ENCODE results near the gene MCM9.
"Not testable (repeated sequence)": the region's sequence is repeated elsewhere in the genome, so short reads cannot be mapped to it uniquely, and the experiment has no call there.

Gene MCM9

DNA sequence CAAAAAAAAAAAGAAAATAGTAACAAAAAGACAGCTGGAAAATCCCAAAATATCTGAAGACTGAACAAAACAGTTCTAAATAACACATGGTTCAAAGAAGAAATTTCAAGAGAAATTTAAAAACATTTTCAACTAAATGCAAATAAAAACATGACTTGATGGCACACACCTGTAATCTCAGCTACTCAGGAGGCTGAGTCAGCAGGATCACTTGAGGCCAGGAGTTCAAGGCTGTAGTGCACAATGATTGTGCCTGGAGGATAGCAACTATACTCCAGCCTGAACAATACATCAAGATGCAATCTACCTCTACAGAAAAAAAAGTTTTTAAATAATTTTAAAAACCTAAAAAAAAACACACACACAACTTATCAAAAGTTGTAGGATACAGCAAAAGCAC is 62.6 kb downstream of the MCM9 start:
- Histone ChIP-seq H3K9ac (ENCODE audit: low read depth, low read length) (no peak overlapping the region), H3K36me3 (ENCODE audit: control insufficient read depth, insufficient read depth, low read length) (no peaks in the 10 kb centered on the region), H3K4me3 (ENCODE audit: low read depth, low read length) (no peak overlapping the region)

GRCh38 chr6:118871331-118871730 is 63.6 kb downstream of the MCM9 start:
- Histone ChIP-seq H3K4me1 (ENCODE audit: control insufficient read depth, insufficient read depth, low read length) (no peaks in the 10 kb centered on the region), H3K4me3 (ENCODE audit: low read depth, low read length) (no peak overlapping the region), H3K27me3 (ENCODE audit: control insufficient read depth, insufficient read depth, low read length) (no peaks in the 10 kb centered on the region), H3K9ac (ENCODE audit: low read depth, low read length) (no peak overlapping the region), H3K36me3 (ENCODE audit: control insufficient read depth, insufficient read depth, low read length) (no peaks in the 10 kb centered on the region), H3K9me3 (ENCODE audit: control insufficient read depth, insufficient read depth, low read length) (no peaks in the 10 kb centered on the region)

More for the DNA sequence above, 62.6 kb downstream of the MCM9 start:
- H3K27me3 ChIP-seq (ENCODE audit: control insufficient read depth, insufficient read depth, low read length), result no peaks in the 10 kb centered on the region
- no peaks in the 10 kb centered on the region for H3K9me3 ChIP-seq (ENCODE audit: control insufficient read depth, insufficient read depth, low read length)
- H3K4me1 ChIP-seq (ENCODE audit: control insufficient read depth, insufficient read depth, low read length), result no peaks in the 10 kb centered on the region

- Histone ChIP-seq H3K4me1 (ENCODE audit: control insufficient read depth, insufficient read depth, low read length) (no peaks in the 10 kb centered on the region), H3K36me3 (ENCODE audit: control insufficient read depth, insufficient read depth, low read length) (no peaks in the 10 kb centered on the region), H3K9me3 (ENCODE audit: control insufficient read depth, insufficient read depth, low read length) (no peaks in the 10 kb centered on the region), H3K4me3 (ENCODE audit: low read depth, low read length) (no peak overlapping the region), H3K27me3 (ENCODE audit: control insufficient read depth, insufficient read depth, low read length) (no peaks in the 10 kb centered on the region), H3K9ac (ENCODE audit: low read depth, low read length) (no peak overlapping the region)
Measured at GRCh38 chr6:118869894-118870589, 64.9 kb downstream of the MCM9 start.

- Histone ChIP-seq H3K9me3 (ENCODE audit: control insufficient read depth, insufficient read depth, low read length) (no peaks in the 10 kb centered on the region), H3K36me3 (ENCODE audit: control insufficient read depth, insufficient read depth, low read length) (no peaks in the 10 kb centered on the region), H3K4me3 (ENCODE audit: low read depth, low read length) (no peak overlapping the region), H3K9ac (ENCODE audit: low read depth, low read length) (no peak overlapping the region), H3K4me1 (ENCODE audit: control insufficient read depth, insufficient read depth, low read length) (no peaks in the 10 kb centered on the region), H3K27me3 (ENCODE audit: control insufficient read depth, insufficient read depth, low read length) (no peaks in the 10 kb centered on the region)
Measured at GRCh38 chr6:118869350-118869749, 65.6 kb downstream of the MCM9 start.

DNA sequence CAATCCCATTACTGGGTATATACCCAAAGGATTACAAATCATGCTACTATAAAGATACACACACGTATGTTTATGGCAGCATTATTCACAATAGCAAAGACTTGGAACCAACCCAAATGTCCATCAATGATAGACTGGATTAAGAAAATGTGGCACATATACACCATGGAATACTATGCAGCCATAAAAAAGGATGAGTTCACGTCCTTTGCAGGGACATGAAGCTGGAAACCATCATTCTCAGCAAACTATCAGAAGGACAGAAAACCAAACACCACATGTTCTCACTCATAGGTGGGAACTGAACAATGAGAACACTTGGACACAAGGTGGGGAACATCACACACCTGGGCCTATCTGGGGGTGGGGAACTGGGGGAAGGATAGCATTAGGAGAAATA is 66.1 kb downstream of the MCM9 start:
- not testable (repeated sequence) for H3K36me3 ChIP-seq (ENCODE audit: control insufficient read depth, insufficient read depth, low read length); H3K9me3 ChIP-seq (ENCODE audit: control insufficient read depth, insufficient read depth, low read length); H3K9ac ChIP-seq (ENCODE audit: low read depth, low read length); H3K4me3 ChIP-seq (ENCODE audit: low read depth, low read length); H3K27me3 ChIP-seq (ENCODE audit: control insufficient read depth, insufficient read depth, low read length); H3K4me1 ChIP-seq (ENCODE audit: control insufficient read depth, insufficient read depth, low read length)

DNA sequence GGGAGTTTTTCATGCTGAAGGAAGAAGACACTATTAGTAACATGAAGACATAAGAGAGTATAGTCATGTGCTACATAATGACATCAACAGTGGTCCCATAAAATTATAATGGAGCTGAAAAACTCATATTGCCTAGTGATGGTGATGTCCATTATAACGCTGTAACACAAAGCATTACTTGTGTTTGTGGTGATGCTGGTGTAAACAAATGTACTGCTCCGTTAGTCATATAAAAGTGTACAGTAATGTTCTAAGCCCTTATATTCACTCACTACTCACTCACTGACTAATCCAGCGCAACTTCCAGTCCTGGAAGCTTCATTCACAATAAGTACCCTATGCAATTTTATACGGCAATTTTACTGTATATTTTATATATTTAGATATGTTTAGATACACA is 67.8 kb downstream of the MCM9 start:
- Histone ChIP-seq H3K36me3 (ENCODE audit: control insufficient read depth, insufficient read depth, low read length) (no peaks in the 10 kb centered on the region), H3K4me1 (ENCODE audit: control insufficient read depth, insufficient read depth, low read length) (no peaks in the 10 kb centered on the region), H3K27me3 (ENCODE audit: control insufficient read depth, insufficient read depth, low read length) (no peaks in the 10 kb centered on the region), H3K9ac (ENCODE audit: low read depth, low read length) (no peak overlapping the region), H3K9me3 (ENCODE audit: control insufficient read depth, insufficient read depth, low read length) (no peaks in the 10 kb centered on the region), H3K4me3 (ENCODE audit: low read depth, low read length) (no peak overlapping the region)

- H3K9ac ChIP-seq (ENCODE audit: low read depth, low read length), result no peak overlapping the region
- H3K36me3 ChIP-seq (ENCODE audit: control insufficient read depth, insufficient read depth, low read length), result no peaks in the 10 kb centered on the region
- H3K9me3 ChIP-seq (ENCODE audit: control insufficient read depth, insufficient read depth, low read length), result no peaks in the 10 kb centered on the region
- no peaks in the 10 kb centered on the region for H3K27me3 ChIP-seq (ENCODE audit: control insufficient read depth, insufficient read depth, low read length)
- H3K4me1 ChIP-seq (ENCODE audit: control insufficient read depth, insufficient read depth, low read length), result no peaks in the 10 kb centered on the region
- H3K4me3 ChIP-seq (ENCODE audit: low read depth, low read length), result no peak overlapping the region
Measured at GRCh38 chr6:118865100-118865391, 69.9 kb downstream of the MCM9 start.

- no peaks in the 10 kb centered on the region for H3K27me3 ChIP-seq (ENCODE audit: control insufficient read depth, insufficient read depth, low read length)
- no peaks in the 10 kb centered on the region for H3K36me3 ChIP-seq (ENCODE audit: control insufficient read depth, insufficient read depth, low read length)
- H3K9ac ChIP-seq (ENCODE audit: low read depth, low read length), result no peak overlapping the region
- no peak overlapping the region for H3K4me3 ChIP-seq (ENCODE audit: low read depth, low read length)
- no peaks in the 10 kb centered on the region for H3K9me3 ChIP-seq (ENCODE audit: control insufficient read depth, insufficient read depth, low read length)
- H3K4me1 ChIP-seq (ENCODE audit: control insufficient read depth, insufficient read depth, low read length), result no peaks in the 10 kb centered on the region
Measured at GRCh38 chr6:118864341-118865099, 70.4 kb downstream of the MCM9 start.

- Histone ChIP-seq H3K9me3 (ENCODE audit: control insufficient read depth, insufficient read depth, low read length) (no peaks in the 10 kb centered on the region), H3K4me3 (ENCODE audit: low read depth, low read length) (no peak overlapping the region), H3K36me3 (ENCODE audit: control insufficient read depth, insufficient read depth, low read length) (no peaks in the 10 kb centered on the region), H3K4me1 (ENCODE audit: control insufficient read depth, insufficient read depth, low read length) (no peaks in the 10 kb centered on the region), H3K27me3 (ENCODE audit: control insufficient read depth, insufficient read depth, low read length) (no peaks in the 10 kb centered on the region), H3K9ac (ENCODE audit: low read depth, low read length) (no peak overlapping the region)
Measured at GRCh38 chr6:118862443-118862842, 72.5 kb downstream of the MCM9 start.

DNA sequence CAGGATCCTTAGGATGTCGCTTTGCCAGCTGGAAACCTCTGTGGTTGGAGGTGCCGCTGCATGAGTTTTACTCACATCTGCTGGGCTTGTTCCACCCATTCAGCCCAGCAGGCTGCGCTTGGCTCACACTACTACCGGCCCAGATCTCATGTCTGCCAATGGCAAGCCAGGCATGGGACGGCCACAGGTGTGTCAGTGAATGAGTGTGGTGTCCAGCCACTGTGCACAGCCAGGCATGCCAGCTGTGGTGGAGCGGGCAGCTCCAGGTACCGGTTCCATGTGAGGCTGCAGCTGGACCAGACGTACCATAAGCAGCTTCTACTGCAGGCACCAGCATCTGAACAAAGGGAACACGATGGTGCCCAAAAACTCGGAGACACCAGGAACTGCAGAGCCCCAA is 74.1 kb downstream of the MCM9 start:
- no peaks in the 10 kb centered on the region for H3K9me3 ChIP-seq (ENCODE audit: control insufficient read depth, insufficient read depth, low read length)
- H3K4me1 ChIP-seq (ENCODE audit: control insufficient read depth, insufficient read depth, low read length), result no peaks in the 10 kb centered on the region

GRCh38 chr6:118860363-118860762 is 74.6 kb downstream of the MCM9 start:
- no peaks in the 10 kb centered on the region for H3K36me3 ChIP-seq (ENCODE audit: control insufficient read depth, insufficient read depth, low read length)
- H3K9me3 ChIP-seq (ENCODE audit: control insufficient read depth, insufficient read depth, low read length), result no peaks in the 10 kb centered on the region
- no peaks in the 10 kb centered on the region for H3K27me3 ChIP-seq (ENCODE audit: control insufficient read depth, insufficient read depth, low read length)
- no peak overlapping the region for H3K4me3 ChIP-seq (ENCODE audit: low read depth, low read length)
- no peak overlapping the region for H3K9ac ChIP-seq (ENCODE audit: low read depth, low read length)
- H3K4me1 ChIP-seq (ENCODE audit: control insufficient read depth, insufficient read depth, low read length), result no peaks in the 10 kb centered on the region

More for the DNA sequence above, 74.1 kb downstream of the MCM9 start:
- Histone ChIP-seq H3K9ac (ENCODE audit: low read depth, low read length) (no peak overlapping the region), H3K27me3 (ENCODE audit: control insufficient read depth, insufficient read depth, low read length) (no peaks in the 10 kb centered on the region), H3K36me3 (ENCODE audit: control insufficient read depth, insufficient read depth, low read length) (no peaks in the 10 kb centered on the region), H3K4me3 (ENCODE audit: low read depth, low read length) (no peak overlapping the region)

DNA sequence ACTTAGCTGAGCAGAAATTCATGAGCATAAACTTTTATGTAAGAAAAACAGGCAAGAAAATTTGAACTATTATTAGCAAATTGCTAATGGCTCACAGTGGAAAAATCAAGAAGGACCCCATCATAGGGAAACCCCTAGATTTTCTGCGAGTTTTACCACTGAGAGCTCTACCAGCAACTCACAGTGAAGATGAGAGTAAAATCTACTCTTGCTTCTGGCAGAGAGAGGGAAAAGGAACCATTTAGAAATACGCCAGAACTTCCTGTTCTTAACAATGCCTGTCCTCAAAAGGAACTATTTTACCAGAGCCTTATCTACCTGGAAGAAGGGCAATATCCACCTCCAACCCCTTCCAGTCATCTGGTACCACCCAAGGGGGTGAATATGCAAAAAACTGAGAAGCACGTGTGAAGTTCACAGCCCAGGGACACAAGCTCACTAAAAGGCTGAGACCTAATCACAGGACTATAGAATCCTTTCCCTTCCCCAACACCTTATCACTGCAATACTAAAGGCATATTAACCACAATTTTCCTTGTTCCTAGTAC is 75.4 kb downstream of the MCM9 start:
- Histone ChIP-seq H3K9me3 (ENCODE audit: control insufficient read depth, insufficient read depth, low read length) (no peaks in the 10 kb centered on the region), H3K4me3 (ENCODE audit: low read depth, low read length) (no peak overlapping the region), H3K36me3 (ENCODE audit: control insufficient read depth, insufficient read depth, low read length) (no peaks in the 10 kb centered on the region), H3K4me1 (ENCODE audit: control insufficient read depth, insufficient read depth, low read length) (no peaks in the 10 kb centered on the region), H3K9ac (ENCODE audit: low read depth, low read length) (no peak overlapping the region), H3K27me3 (ENCODE audit: control insufficient read depth, insufficient read depth, low read length) (no peaks in the 10 kb centered on the region)

Measured in iPS-15b (cell line).